Right lobe of liver (tissue), 4 donors: Measurements from ENCODE around the gene RPP14.

Experiments used
- POLR2A ChIP-seq: fragments of 450-650 bp; IDR thresholded peaks from one replicate; pipeline ENCODE4 v1.6.1; 2017; ENCODE audit warnings: antibody characterized with exemption, mild to moderate bottlenecking
- TF ChIP-seq, protein P1 (sequence below), 4 donors: fragments of 200-600 bp in 3 of 4; fragments of 450-650 bp in 1 of 4; IDR thresholded peaks; one replicate each; pipeline versions ENCODE4 v1.5.1 to v1.8.0; 2016 to 2022; ENCODE audit warnings: antibody characterized with exemption in 4 of 4, mild to moderate bottlenecking in 2 of 4
- donor health status: DM: no; HTN: no; CAD: no.
- donor health status: DM: no; HTN: no; CAD: no.
- donor health status: DM: no; HTN: yes; CAD: no.

DNA sequence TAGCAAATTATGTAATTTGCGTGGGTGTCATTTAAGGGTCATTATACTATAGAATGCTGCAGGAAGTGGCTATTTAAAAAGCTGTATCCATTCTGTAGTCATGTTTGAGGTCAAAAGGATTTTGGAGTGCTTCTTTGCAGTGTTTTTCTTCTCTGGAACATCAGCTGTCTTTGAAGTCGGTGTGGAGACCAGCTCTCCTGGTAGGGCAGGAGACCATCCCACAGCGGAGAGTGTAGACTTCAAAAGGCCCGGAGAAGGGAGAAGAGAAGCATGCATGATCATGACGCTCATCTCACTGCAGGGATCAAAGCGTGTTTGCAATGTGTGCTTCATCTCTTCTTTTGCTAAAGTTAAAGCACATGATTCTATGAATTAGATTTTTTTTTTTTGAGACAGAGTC, 46.6 kb downstream of the RPP14 start:
- TF ChIP-seq, protein P1, sequence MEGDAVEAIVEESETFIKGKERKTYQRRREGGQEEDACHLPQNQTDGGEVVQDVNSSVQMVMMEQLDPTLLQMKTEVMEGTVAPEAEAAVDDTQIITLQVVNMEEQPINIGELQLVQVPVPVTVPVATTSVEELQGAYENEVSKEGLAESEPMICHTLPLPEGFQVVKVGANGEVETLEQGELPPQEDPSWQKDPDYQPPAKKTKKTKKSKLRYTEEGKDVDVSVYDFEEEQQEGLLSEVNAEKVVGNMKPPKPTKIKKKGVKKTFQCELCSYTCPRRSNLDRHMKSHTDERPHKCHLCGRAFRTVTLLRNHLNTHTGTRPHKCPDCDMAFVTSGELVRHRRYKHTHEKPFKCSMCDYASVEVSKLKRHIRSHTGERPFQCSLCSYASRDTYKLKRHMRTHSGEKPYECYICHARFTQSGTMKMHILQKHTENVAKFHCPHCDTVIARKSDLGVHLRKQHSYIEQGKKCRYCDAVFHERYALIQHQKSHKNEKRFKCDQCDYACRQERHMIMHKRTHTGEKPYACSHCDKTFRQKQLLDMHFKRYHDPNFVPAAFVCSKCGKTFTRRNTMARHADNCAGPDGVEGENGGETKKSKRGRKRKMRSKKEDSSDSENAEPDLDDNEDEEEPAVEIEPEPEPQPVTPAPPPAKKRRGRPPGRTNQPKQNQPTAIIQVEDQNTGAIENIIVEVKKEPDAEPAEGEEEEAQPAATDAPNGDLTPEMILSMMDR (IDR thresholded peaks at IDR 0.05): no peak
- TF ChIP-seq POLR2A: no peak
